Mammary epithelial cell (primary cell): ENCODE measurements around the gene ABCG1.

Source experiments
- EZH2 ChIP-seq: IDR thresholded peaks from 2 replicates; pipeline ENCODE4 v1.6.1; 2012; ENCODE audit warnings: low read length, inconsistent platforms, borderline replicate concordance
- TF ChIP-seq, protein P1 (sequence below), 2 donors: IDR thresholded peaks in 1 of 2; conservative IDR thresholded peaks in 1 of 2; 2 replicates each; pipeline ENCODE4 v1.5.1; 2011 to 2012; ENCODE audit warnings: inconsistent platforms in 2 of 2, low read length in 2 of 2, mild to moderate bottlenecking in 2 of 2, control low read depth in 1 of 2, low read depth in 1 of 2; ENCODE audit not compliant: insufficient read depth in 1 of 2; ENCODE audit errors: extremely low read depth in 1 of 2

DNA sequence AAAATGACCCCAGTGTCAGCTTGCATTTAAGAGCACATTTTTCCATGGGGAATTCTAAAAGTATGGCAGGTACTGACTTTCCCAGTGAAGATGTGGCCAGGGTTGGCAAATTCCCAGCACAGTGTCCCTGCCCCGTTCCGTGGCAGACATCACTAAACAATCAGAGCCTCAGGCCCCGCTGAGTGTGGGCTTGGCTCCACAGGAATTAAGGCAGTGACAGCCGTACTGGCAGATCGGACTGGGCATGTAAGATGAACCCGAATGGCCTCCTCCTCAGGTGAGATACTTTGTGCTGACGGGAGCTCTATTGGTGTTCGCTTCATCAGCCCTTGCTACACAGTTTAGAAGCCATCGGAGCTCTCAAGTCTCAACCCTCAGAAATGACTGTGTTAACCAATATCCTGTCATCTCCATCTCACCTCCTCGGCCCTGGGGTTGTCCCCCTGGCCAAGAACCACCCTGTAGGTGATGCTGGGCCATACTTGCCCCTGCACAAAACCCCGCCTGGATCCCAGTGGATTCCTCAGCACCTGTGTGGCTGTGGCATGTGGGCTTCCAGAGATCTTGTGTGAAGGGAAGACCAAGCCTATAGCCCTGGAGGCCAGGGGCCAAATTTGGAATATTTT is 29.0 kb upstream of the ABCG1 start:
- TF ChIP-seq, protein P1, sequence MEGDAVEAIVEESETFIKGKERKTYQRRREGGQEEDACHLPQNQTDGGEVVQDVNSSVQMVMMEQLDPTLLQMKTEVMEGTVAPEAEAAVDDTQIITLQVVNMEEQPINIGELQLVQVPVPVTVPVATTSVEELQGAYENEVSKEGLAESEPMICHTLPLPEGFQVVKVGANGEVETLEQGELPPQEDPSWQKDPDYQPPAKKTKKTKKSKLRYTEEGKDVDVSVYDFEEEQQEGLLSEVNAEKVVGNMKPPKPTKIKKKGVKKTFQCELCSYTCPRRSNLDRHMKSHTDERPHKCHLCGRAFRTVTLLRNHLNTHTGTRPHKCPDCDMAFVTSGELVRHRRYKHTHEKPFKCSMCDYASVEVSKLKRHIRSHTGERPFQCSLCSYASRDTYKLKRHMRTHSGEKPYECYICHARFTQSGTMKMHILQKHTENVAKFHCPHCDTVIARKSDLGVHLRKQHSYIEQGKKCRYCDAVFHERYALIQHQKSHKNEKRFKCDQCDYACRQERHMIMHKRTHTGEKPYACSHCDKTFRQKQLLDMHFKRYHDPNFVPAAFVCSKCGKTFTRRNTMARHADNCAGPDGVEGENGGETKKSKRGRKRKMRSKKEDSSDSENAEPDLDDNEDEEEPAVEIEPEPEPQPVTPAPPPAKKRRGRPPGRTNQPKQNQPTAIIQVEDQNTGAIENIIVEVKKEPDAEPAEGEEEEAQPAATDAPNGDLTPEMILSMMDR (conservative IDR thresholded peaks at IDR 0.05 in 1 of 2, IDR thresholded peaks at IDR 0.05 in 1 of 2; ENCODE audit: extremely low read depth in 1 of 2, insufficient read depth in 1 of 2, low read depth in 1 of 2, low read length in 2 of 2) = no peak
- no peak for TF ChIP-seq EZH2
